Measurements from ENCODE around the gene P2RY6. TPM values are rescaled to one million over a fixed set of nuclear protein-coding genes. Genes with fewer than 3 reads are reported as not detected.

P2RY6 gene
- total RNA-seq, 1 experiment from 2014 or later = not detected

GRCh38 chr11:73326929-73327811 lies 55.0 kb downstream of the P2RY6 start:
- Histone ChIP-seq H2BK12ac (ENCODE audit: insufficient read length, low read depth, low read length) (no peak overlapping the region), H3K79me1 (ENCODE audit: insufficient read depth, low read depth, low read length, poor library complexity, severe bottlenecking) (no peaks in the 10 kb centered on the region), H2BK15ac (ENCODE audit: low read depth, low read length) (no peak overlapping the region), H4K8ac (replicated peaks; ENCODE audit: insufficient read length, low read depth, low read length) (no peak overlapping the region), H4K91ac (ENCODE audit: insufficient read length, low read depth, low read length) (no peak overlapping the region), H2AK5ac (ENCODE audit: insufficient read length, low read length) (no peak overlapping the region), H2BK20ac (ENCODE audit: low read depth, low read length, poor library complexity, severe bottlenecking) (no peak overlapping the region), H3K4ac (ENCODE audit: low read depth, low read length) (no peak overlapping the region), H3K14ac (ENCODE audit: insufficient read depth, low read length) (no peak overlapping the region), H3K9ac (ENCODE audit: extremely low read depth, insufficient read length, low read length) (no peak overlapping the region), H3K23ac (ENCODE audit: insufficient read length, low read depth, low read length) (no peak overlapping the region), H4K5ac (ENCODE audit: insufficient read length, low read depth, low read length) (no peak overlapping the region), H3K23me2 (ENCODE audit: insufficient read length, low read depth, low read length, poor library complexity, severe bottlenecking) (no peaks in the 10 kb centered on the region), H3K18ac (ENCODE audit: insufficient read length, low read depth, low read length) (no peak overlapping the region), H4K20me1 (ENCODE audit: control insufficient read depth, insufficient read depth, insufficient read length) (no peaks in the 10 kb centered on the region), H3K9me3 (ENCODE audit: control insufficient read depth, low read depth, low read length) (no peaks in the 10 kb centered on the region), H2AFZ (ENCODE audit: low read length) (no peak overlapping the region), H3K27me3 (ENCODE audit: insufficient read depth, low read length) (peaks cover 3% of the 10 kb centered on the region; the same call in 1 of the 2 replicates), H2BK120ac (ENCODE audit: low read depth, low read length, poor library complexity, severe bottlenecking) (no peak overlapping the region), H3K56ac (ENCODE audit: insufficient read length, low read depth, low read length) (no peak overlapping the region), H2BK5ac (ENCODE audit: insufficient read length, low read length) (no peak overlapping the region), H3K4me1 (ENCODE audit: insufficient read depth, low read length) (peaks cover 14% of the 10 kb centered on the region; the same call in 1 of the 2 replicates), H3K27ac (ENCODE audit: insufficient read length, low read depth, low read length) (no peak overlapping the region), H3K4me2 (ENCODE audit: insufficient read depth, insufficient read length, low read length) (no peak overlapping the region), H3T11ph (ENCODE audit: low read length) (no peak overlapping the region), H3K79me2 (ENCODE audit: insufficient read depth, low read length) (no peaks in the 10 kb centered on the region)
- no peak for TF ChIP-seq CTCF (conservative IDR thresholded peaks at IDR 0.05)
- Mint-ChIP-seq H3K27ac (no peak overlapping the region; a peak in 1 of 7 replicates), H3K9me3 (no peaks in the 10 kb centered on the region), H3K27me3 (ENCODE audit: low read depth) (peaks cover 56% of the 10 kb centered on the region), H3K4me3 (no peak overlapping the region), H3K36me3 (ENCODE audit: insufficient read depth in 1 of 3, low read depth in 3 of 3) (peaks cover 0 to 3% (median 0%) of the 10 kb centered on the region in 3 experiments; a peak in 2 of 7 replicates), H3K4me1 (peaks cover 53 to 58% of the 10 kb centered on the region in 2 experiments)
- no peak for DNase-seq
- WGBS (ENCODE audit: extremely low coverage, insufficient read length, low lambda C conversion rate) = no CpG with 5 or more reads among the region's 10 CpGs

Data from H9 (cell line).